Neural cell (in vitro differentiated cells): Measurements from ENCODE around the gene GRID1. TPM values are rescaled to one million over a fixed set of nuclear protein-coding genes. Genes with fewer than 3 reads are reported as not detected.

Source experiments
- H2AFZ ChIP-seq: fragments of 200-600, 300-800 bp; sonication (generic), shearing (Covaris generic); 2 replicates; pipeline ENCODE4 v1.6.0; 2014; ENCODE audit warnings: low read depth, mild to moderate bottlenecking, antibody characterized with exemption, low read length, moderate library complexity
- H3F3A ChIP-seq: fragments of 200-600 bp; shearing (Covaris generic); 2 replicates; pipeline ENCODE4 v1.6.1; 2016; ENCODE audit warnings: mild to moderate bottlenecking, moderate library complexity, mixed read lengths, antibody characterized with exemption, low read length; ENCODE audit not compliant: insufficient read depth, poor library complexity, severe bottlenecking
- H3K27ac ChIP-seq: fragments of 200-600, 300-800 bp; sonication (generic), shearing (Covaris generic); 2 replicates; pipeline ENCODE4 v1.5.1; 2014; ENCODE audit warnings: mild to moderate bottlenecking, low read length, moderate library complexity
- H3K27me3 ChIP-seq: fragments of 300-800, 200-600 bp; sonication (generic), shearing (Covaris generic); 2 replicates; pipeline ENCODE4 v1.6.0; 2014; ENCODE audit warnings: mild to moderate bottlenecking, low read depth, low read length, moderate library complexity; ENCODE audit not compliant: insufficient read depth
- H3K36me3 ChIP-seq: fragments of 300-800, 200-600 bp; sonication (generic), shearing (Covaris generic); 2 replicates; pipeline ENCODE4 v1.5.1; 2014; ENCODE audit warnings: mild to moderate bottlenecking, antibody characterized with exemption, low read length, moderate library complexity; ENCODE audit not compliant: insufficient read depth
- H3K4me2 ChIP-seq: fragments of 300-800, 200-600 bp; sonication (generic), shearing (Covaris generic); 2 replicates; pipeline ENCODE4 v1.6.0; 2014; ENCODE audit warnings: mild to moderate bottlenecking, low read length
- H3K4me3 ChIP-seq: fragments of 300-800, 200-600 bp; sonication (generic), shearing (Covaris generic); 2 replicates; pipeline ENCODE4 v1.5.1; 2014; ENCODE audit warnings: mild to moderate bottlenecking, low read length, moderate library complexity
- H3K79me2 ChIP-seq: fragments of 200-600 bp; shearing (Covaris generic); replicated peaks from 2 replicates; pipeline ENCODE4 v1.6.0; 2014; ENCODE audit warnings: mild to moderate bottlenecking, low read length, moderate library complexity; ENCODE audit not compliant: insufficient read depth
- H3K9ac ChIP-seq: fragments of 300-800, 200-600 bp; sonication (generic), shearing (Covaris generic); 2 replicates; pipeline ENCODE4 v1.6.1; 2016; ENCODE audit warnings: mild to moderate bottlenecking, low read length, mixed read lengths
- H3K9me2 ChIP-seq: fragments of 200-600 bp; shearing (Covaris generic); 2 replicates; pipeline ENCODE4 v1.6.1; 2016; ENCODE audit warnings: mild to moderate bottlenecking, low read length, mixed read lengths; ENCODE audit not compliant: insufficient read depth
- H3K9me3 ChIP-seq: fragments of 200-600, 300-800 bp; sonication (generic), shearing (Covaris generic); 2 replicates; pipeline ENCODE4 v1.6.1; 2016; ENCODE audit warnings: mild to moderate bottlenecking, mixed run types, low read length, moderate library complexity, mixed read lengths
- H4K20me1 ChIP-seq: fragments of 200-600 bp; shearing (Covaris generic); 2 replicates; pipeline ENCODE4 v1.6.1; 2016; ENCODE audit warnings: mild to moderate bottlenecking, mixed run types; ENCODE audit not compliant: insufficient read depth
- EP300 ChIP-seq: fragments of 450-650 bp; conservative IDR thresholded peaks from 2 replicates; pipeline ENCODE4 v1.6.1; 2014; ENCODE audit warnings: antibody characterized with exemption, mild to moderate bottlenecking, moderate library complexity; ENCODE audit not compliant: poor library complexity, severe bottlenecking
- EZH2 ChIP-seq: fragments of 200-600, 300-800 bp; shearing (Covaris generic), sonication (generic); IDR thresholded peaks from 2 replicates; pipeline ENCODE4 v1.6.1; 2014; ENCODE audit warnings: antibody characterized with exemption, low read length, borderline replicate concordance, mild to moderate bottlenecking; ENCODE audit not compliant: insufficient read depth, poor library complexity, severe bottlenecking
- MXI1 ChIP-seq: fragments of 450-650 bp; conservative IDR thresholded peaks from 2 replicates; pipeline ENCODE4 v1.6.1; 2014; ENCODE audit warnings: antibody characterized with exemption, mild to moderate bottlenecking; ENCODE audit not compliant: poor library complexity, severe bottlenecking
- POLR2AphosphoS5 ChIP-seq: IDR thresholded peaks from 2 replicates; pipeline ENCODE4 v1.6.1; 2012
- RAD21 ChIP-seq: fragments of 450-650 bp; conservative IDR thresholded peaks from 2 replicates; pipeline ENCODE4 v1.6.1; 2014; ENCODE audit warnings: antibody characterized with exemption, mild to moderate bottlenecking, moderate library complexity
- SMC3 ChIP-seq: fragments of 450-650 bp; conservative IDR thresholded peaks from 2 replicates; pipeline ENCODE4 v1.6.1; 2014; ENCODE audit warnings: antibody characterized with exemption, mild to moderate bottlenecking, moderate library complexity; ENCODE audit not compliant: poor library complexity
- TAF1 ChIP-seq: IDR thresholded peaks from 2 replicates; pipeline ENCODE4 v1.6.1; 2012; ENCODE audit warnings: low read depth
- polyA plus RNA-seq: library from polyadenylated mRNA; depleted of rRNA; stranded (reverse); fragments of >200 nt; gene quantifications from 2 replicates; pipeline ENCODE4 v1.2.3, GENCODE V29; 2014
- TF ChIP-seq, protein P1 (sequence below): fragments of 450-650 bp; IDR thresholded peaks from 2 replicates; pipeline ENCODE4 v1.5.1; 2014; ENCODE audit warnings: antibody characterized with exemption, mild to moderate bottlenecking, moderate library complexity; ENCODE audit not compliant: poor library complexity, severe bottlenecking
- TF ChIP-seq, protein P2 (sequence below): IDR thresholded peaks from 2 replicates; pipeline ENCODE4 v1.6.1; 2012; ENCODE audit warnings: borderline replicate concordance

Gene GRID1
- polyA plus RNA-seq, 1 donor from 2014 or later: 7.3 TPM

- no peaks in the 10 kb centered on the region for H3K79me2 ChIP-seq
- no peak overlapping the region for H3K9ac ChIP-seq
- no peak overlapping the region for H3K4me2 ChIP-seq
- H3K9me2 ChIP-seq: no peaks in the 10 kb centered on the region
- no peak overlapping the region for H2AFZ ChIP-seq
- H3K9me3 ChIP-seq: peaks cover 9% of the 10 kb centered on the region
- no peaks in the 10 kb centered on the region for H3F3A ChIP-seq
- H4K20me1 ChIP-seq: no peaks in the 10 kb centered on the region
- no peaks in the 10 kb centered on the region for H3K27me3 ChIP-seq
- H3K27ac ChIP-seq: no peak overlapping the region
- TF ChIP-seq SMC3 (no peak), POLR2AphosphoS5 (no peak), MXI1 (no peak), TAF1 (no peak), RAD21 (no peak), EP300 (no peak), EZH2 (no peak)
- TF ChIP-seq, protein P1, sequence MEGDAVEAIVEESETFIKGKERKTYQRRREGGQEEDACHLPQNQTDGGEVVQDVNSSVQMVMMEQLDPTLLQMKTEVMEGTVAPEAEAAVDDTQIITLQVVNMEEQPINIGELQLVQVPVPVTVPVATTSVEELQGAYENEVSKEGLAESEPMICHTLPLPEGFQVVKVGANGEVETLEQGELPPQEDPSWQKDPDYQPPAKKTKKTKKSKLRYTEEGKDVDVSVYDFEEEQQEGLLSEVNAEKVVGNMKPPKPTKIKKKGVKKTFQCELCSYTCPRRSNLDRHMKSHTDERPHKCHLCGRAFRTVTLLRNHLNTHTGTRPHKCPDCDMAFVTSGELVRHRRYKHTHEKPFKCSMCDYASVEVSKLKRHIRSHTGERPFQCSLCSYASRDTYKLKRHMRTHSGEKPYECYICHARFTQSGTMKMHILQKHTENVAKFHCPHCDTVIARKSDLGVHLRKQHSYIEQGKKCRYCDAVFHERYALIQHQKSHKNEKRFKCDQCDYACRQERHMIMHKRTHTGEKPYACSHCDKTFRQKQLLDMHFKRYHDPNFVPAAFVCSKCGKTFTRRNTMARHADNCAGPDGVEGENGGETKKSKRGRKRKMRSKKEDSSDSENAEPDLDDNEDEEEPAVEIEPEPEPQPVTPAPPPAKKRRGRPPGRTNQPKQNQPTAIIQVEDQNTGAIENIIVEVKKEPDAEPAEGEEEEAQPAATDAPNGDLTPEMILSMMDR: no peak
- TF ChIP-seq, protein P2, sequence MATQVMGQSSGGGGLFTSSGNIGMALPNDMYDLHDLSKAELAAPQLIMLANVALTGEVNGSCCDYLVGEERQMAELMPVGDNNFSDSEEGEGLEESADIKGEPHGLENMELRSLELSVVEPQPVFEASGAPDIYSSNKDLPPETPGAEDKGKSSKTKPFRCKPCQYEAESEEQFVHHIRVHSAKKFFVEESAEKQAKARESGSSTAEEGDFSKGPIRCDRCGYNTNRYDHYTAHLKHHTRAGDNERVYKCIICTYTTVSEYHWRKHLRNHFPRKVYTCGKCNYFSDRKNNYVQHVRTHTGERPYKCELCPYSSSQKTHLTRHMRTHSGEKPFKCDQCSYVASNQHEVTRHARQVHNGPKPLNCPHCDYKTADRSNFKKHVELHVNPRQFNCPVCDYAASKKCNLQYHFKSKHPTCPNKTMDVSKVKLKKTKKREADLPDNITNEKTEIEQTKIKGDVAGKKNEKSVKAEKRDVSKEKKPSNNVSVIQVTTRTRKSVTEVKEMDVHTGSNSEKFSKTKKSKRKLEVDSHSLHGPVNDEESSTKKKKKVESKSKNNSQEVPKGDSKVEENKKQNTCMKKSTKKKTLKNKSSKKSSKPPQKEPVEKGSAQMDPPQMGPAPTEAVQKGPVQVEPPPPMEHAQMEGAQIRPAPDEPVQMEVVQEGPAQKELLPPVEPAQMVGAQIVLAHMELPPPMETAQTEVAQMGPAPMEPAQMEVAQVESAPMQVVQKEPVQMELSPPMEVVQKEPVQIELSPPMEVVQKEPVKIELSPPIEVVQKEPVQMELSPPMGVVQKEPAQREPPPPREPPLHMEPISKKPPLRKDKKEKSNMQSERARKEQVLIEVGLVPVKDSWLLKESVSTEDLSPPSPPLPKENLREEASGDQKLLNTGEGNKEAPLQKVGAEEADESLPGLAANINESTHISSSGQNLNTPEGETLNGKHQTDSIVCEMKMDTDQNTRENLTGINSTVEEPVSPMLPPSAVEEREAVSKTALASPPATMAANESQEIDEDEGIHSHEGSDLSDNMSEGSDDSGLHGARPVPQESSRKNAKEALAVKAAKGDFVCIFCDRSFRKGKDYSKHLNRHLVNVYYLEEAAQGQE: no peak
- H3K36me3 ChIP-seq: no peaks in the 10 kb centered on the region
- no peak overlapping the region for H3K4me3 ChIP-seq
Observed at GRCh38 chr10:86267286-86268195, 99.1 kb downstream of the GRID1 start.

DNA sequence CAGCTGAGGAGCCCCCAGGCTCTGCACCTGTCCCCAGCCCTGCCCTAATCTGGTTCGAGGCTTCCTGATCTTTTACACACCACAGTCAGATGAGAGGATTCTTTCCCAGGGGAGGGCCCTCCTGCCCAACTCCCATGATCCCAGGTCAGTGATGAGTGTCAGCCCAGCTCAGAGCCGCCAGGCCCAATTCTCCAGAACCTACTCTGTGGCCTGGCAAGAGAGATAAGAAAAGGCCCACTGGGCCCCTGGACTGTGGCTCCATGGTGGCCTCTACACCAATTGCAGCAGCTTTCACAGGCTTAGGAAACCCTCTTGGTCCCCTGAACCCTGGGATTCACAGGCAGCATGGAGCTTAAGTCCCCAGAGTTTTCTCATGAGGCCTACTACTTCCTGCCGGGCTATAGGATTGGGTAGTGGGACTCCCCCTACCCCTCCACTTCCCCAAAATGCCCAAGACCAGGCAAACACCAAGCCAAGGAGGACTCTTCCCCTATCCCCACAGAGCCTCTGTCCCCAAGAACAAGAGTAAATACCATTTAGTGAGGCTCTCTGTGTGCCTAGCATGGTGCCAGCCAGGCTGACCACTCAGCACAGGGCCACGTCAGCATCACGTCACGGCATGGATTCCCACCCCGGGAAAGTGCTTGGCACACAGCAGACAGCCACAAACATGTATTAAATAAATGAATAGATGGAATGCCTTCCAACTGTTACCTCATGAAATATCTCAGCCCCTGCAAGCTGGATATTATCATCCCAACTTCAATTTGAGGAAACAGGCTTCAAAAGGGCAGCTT is 100.0 kb downstream of the GRID1 start:
- TF ChIP-seq POLR2AphosphoS5 (no peak), EZH2 (no peak), TAF1 (no peak), EP300 (no peak), SMC3 (no peak), MXI1 (no peak), RAD21 (no peak)
- TF ChIP-seq, protein P2: no peak
- TF ChIP-seq, protein P1: no peak
- Histone ChIP-seq H3K27ac (peak overlapping the region; percentile 77), H3K27me3 (no peaks in the 10 kb centered on the region), H3K36me3 (no peaks in the 10 kb centered on the region), H3F3A (no peaks in the 10 kb centered on the region), H3K4me2 (peak overlapping the region; percentile 48), H4K20me1 (no peaks in the 10 kb centered on the region), H3K9me2 (no peaks in the 10 kb centered on the region), H3K9me3 (peaks cover 9% of the 10 kb centered on the region), H3K4me3 (no peak overlapping the region), H3K79me2 (no peaks in the 10 kb centered on the region), H2AFZ (no peak overlapping the region), H3K9ac (no peak overlapping the region)
